Keratinocyte (primary cell): ENCODE results near the gene TNXB. TPM values are rescaled to one million over a fixed set of nuclear protein-coding genes. Genes with fewer than 3 reads are reported as not detected.
"Not testable (repeated sequence)": the region's sequence is repeated elsewhere in the genome, so short reads cannot be mapped to it uniquely, and the experiment has no call there.

ENCODE experiments used
- DNase-seq: peaks from one replicate; pipeline ENCODE4 v3.0.0-alpha.2; 2011; ENCODE audit warnings: low read depth, missing footprints, low spot score
- FAIRE-seq: peaks from 2 replicates; lab custom pipeline; 2011; peaks lifted over from hg19 to GRCh38; lab: Jason Lieb, UNC
- H2AFZ ChIP-seq: 2 replicates; pipeline ENCODE4 v1.6.0; 2012; ENCODE audit warnings: low read length, control low read depth, inconsistent platforms; ENCODE audit not compliant: control insufficient read depth
- H3K27ac ChIP-seq: 2 replicates; pipeline ENCODE4 v1.5.1; 2011; ENCODE audit warnings: low read length; ENCODE audit not compliant: control insufficient read depth, insufficient read depth
- H3K27me3 ChIP-seq: 3 replicates; pipeline ENCODE4 v1.6.0; 2011; ENCODE audit warnings: low read length; ENCODE audit not compliant: control insufficient read depth, insufficient read depth; ENCODE audit errors: extremely low read depth
- H3K36me3 ChIP-seq, 2 experiments: 2 replicates in 1 of 2; 3 replicates in 1 of 2; pipeline ENCODE4 v1.5.1; 2011; ENCODE audit warnings: low read length in 2 of 2, mild to moderate bottlenecking in 1 of 2; ENCODE audit not compliant: control insufficient read depth in 2 of 2, insufficient read depth in 2 of 2; ENCODE audit errors: extremely low read depth in 1 of 2
- H3K4me1 ChIP-seq: 3 replicates; pipeline ENCODE4 v1.5.1; 2011; ENCODE audit warnings: low read length; ENCODE audit not compliant: control insufficient read depth, insufficient read depth; ENCODE audit errors: extremely low read depth
- H3K4me2 ChIP-seq: 3 replicates; pipeline ENCODE4 v1.6.0; 2011; ENCODE audit warnings: low read depth, low read length; ENCODE audit not compliant: control insufficient read depth, insufficient read depth; ENCODE audit errors: extremely low read depth
- H3K4me3 ChIP-seq, 3 experiments: fragments of 200-600 bp in 1 of 3; sonication (generic) in 1 of 3; 2 replicates in 2 of 3; 3 replicates in 1 of 3; pipeline ENCODE4 v1.5.1; 2011 to 2016; ENCODE audit warnings: low read length in 3 of 3, mild to moderate bottlenecking in 3 of 3, control low read depth in 2 of 3, inconsistent platforms in 1 of 3, low read depth in 1 of 3, mixed read lengths in 1 of 3, mixed run types in 1 of 3, moderate library complexity in 1 of 3; ENCODE audit not compliant: control insufficient read depth in 2 of 3, insufficient read depth in 2 of 3; ENCODE audit errors: extremely low read depth in 1 of 3
- H3K79me2 ChIP-seq: 2 replicates; pipeline ENCODE4 v1.6.0; 2012; ENCODE audit warnings: low read length; ENCODE audit not compliant: control insufficient read depth, insufficient read depth
- H3K9ac ChIP-seq: 3 replicates; pipeline ENCODE4 v1.6.0; 2011; ENCODE audit warnings: low read length; ENCODE audit not compliant: control insufficient read depth, insufficient read depth; ENCODE audit errors: extremely low read depth
- H3K9me1 ChIP-seq: 3 replicates; pipeline ENCODE4 v1.6.0; 2011; ENCODE audit warnings: low read length; ENCODE audit not compliant: control insufficient read depth, insufficient read depth; ENCODE audit errors: extremely low read depth
- H3K9me3 ChIP-seq: 2 replicates; pipeline ENCODE4 v1.5.1; 2012; ENCODE audit warnings: low read depth, low read length; ENCODE audit not compliant: control insufficient read depth
- H4K20me1 ChIP-seq: 3 replicates; pipeline ENCODE4 v1.6.0; 2011; ENCODE audit warnings: low read length; ENCODE audit not compliant: control insufficient read depth, insufficient read depth; ENCODE audit errors: extremely low read depth
- CTCF ChIP-seq, 3 experiments: IDR thresholded peaks in 1 of 3; conservative IDR thresholded peaks in 1 of 3; optimal IDR thresholded peaks in 1 of 3; 2 replicates in 2 of 3; 3 replicates in 1 of 3; pipeline versions ENCODE3 to v1.5.1; 2011; ENCODE audit warnings: low read length in 3 of 3, mild to moderate bottlenecking in 3 of 3, moderate library complexity in 2 of 3, control low read depth in 1 of 3, inconsistent platforms in 1 of 3; ENCODE audit not compliant: insufficient read depth in 2 of 3; ENCODE audit errors: extremely low read depth in 1 of 3
- EZH2 ChIP-seq: IDR thresholded peaks from one replicate; pipeline ENCODE4 v1.6.1; 2012; ENCODE audit warnings: inconsistent platforms, mild to moderate bottlenecking, low read length, moderate library complexity
- dilution Hi-C: fragments of 300-500 bp; cut with MboI; formaldehyde crosslinking; loops from one replicate; pipeline ENCODE4 v1.7.0; 2020; ENCODE audit warnings: low sequenced_read_pairs; ENCODE audit not compliant: extremely low pct_ligation_motif_present
- polyA plus RNA-seq, 5 experiments: library from polyadenylated mRNA; depleted of rRNA in 3 of 5; stranded (reverse) in 3 of 5; stranded (forward) in 1 of 5; unstranded in 1 of 5; fragments of >200 nt; gene quantifications; 1 replicate in 1 of 5; 2 replicates in 3 of 5; 3 replicates in 1 of 5; pipeline versions ENCODE4 v1.2.1 to v1.2.3, GENCODE V29; 2011 to 2012; ENCODE audit warnings: missing spikeins in 2 of 5, low read depth in 1 of 5, low replicate concordance in 1 of 5

The TNXB gene
- polyA plus RNA-seq, 1 donor (not counting 4 experiments of a cell fraction or from before 2014, with no cell fraction given): 0.25 TPM

- H3K79me2 ChIP-seq: no peaks in the 10 kb centered on the region
- no peak for FAIRE-seq
- TF ChIP-seq EZH2 (no peak), CTCF (optimal IDR thresholded peaks at IDR 0.05 in 1 of 3, IDR thresholded peaks at IDR 0.05 in 1 of 3, conservative IDR thresholded peaks at IDR 0.05 in 1 of 3; ENCODE audit: extremely low read depth in 1 of 3, insufficient read depth in 2 of 3, low read length in 3 of 3) (no peak)
- H3K36me3 ChIP-seq: no peaks in the 10 kb centered on the region
- peaks cover 9% of the 10 kb centered on the region for H3K27me3 ChIP-seq
- no peak overlapping the region for H2AFZ ChIP-seq
- H3K9me3 ChIP-seq: no peaks in the 10 kb centered on the region
- H3K27ac ChIP-seq: no peak overlapping the region
- DNase-seq: no peak
- no peak overlapping the region for H3K9ac ChIP-seq
- dilution Hi-C loops: no loop called here
- no peak overlapping the region for H3K4me3 ChIP-seq
- H3K4me2 ChIP-seq: no peak overlapping the region
- no peaks in the 10 kb centered on the region for H4K20me1 ChIP-seq
- H3K9me1 ChIP-seq: no peaks in the 10 kb centered on the region
- peaks cover 19% of the 10 kb centered on the region for H3K4me1 ChIP-seq
These were observed 3.7 kb downstream of the TNXB start for GRCh38 chr6:32105433-32105832.

GRCh38 chr6:32102255-32102654 lies 6.9 kb downstream of the TNXB start:
- no peak for DNase-seq
- FAIRE-seq: no peak
- peaks cover 3% of the 10 kb centered on the region for H3K4me1 ChIP-seq
- H3K27ac ChIP-seq: no peak overlapping the region
- H3K27me3 ChIP-seq: peaks cover 7% of the 10 kb centered on the region
- H3K79me2 ChIP-seq: no peaks in the 10 kb centered on the region
- no peak overlapping the region for H2AFZ ChIP-seq
- no peaks in the 10 kb centered on the region for H3K36me3 ChIP-seq
- dilution Hi-C loops: no loop called here
- H3K9me1 ChIP-seq: no peaks in the 10 kb centered on the region
- H3K4me3 ChIP-seq: no peak overlapping the region
- H3K4me2 ChIP-seq: no peak overlapping the region
- no peak for TF ChIP-seq CTCF (optimal IDR thresholded peaks at IDR 0.05 in 1 of 3, IDR thresholded peaks at IDR 0.05 in 1 of 3, conservative IDR thresholded peaks at IDR 0.05 in 1 of 3; ENCODE audit: extremely low read depth in 1 of 3, insufficient read depth in 2 of 3, low read length in 3 of 3)
- TF ChIP-seq EZH2: no peak
- H4K20me1 ChIP-seq: no peaks in the 10 kb centered on the region
- no peak overlapping the region for H3K9ac ChIP-seq
- H3K9me3 ChIP-seq: no peaks in the 10 kb centered on the region

- H3K27ac ChIP-seq, H3K4me2 ChIP-seq, H3K4me3 ChIP-seq, H2AFZ ChIP-seq, dilution Hi-C loops, H3K9ac ChIP-seq, FAIRE-seq, H3K9me3 ChIP-seq, DNase-seq, H3K36me3 ChIP-seq, H3K4me1 ChIP-seq, H4K20me1 ChIP-seq, H3K79me2 ChIP-seq, H3K9me1 ChIP-seq: not testable (repeated sequence)
- H3K27me3 ChIP-seq: peaks cover 27% of the 10 kb centered on the region
These were observed 8.9 kb downstream of the TNXB start for GRCh38 chr6:32100251-32100650.
